OCI-LY7 (cell line): Measurements from ENCODE around the gene GPRASP3.

ENCODE experiments used
- CTCF ChIP-seq: fragments of 200-600 bp; sonication (generic); conservative IDR thresholded peaks from 2 replicates; pipeline ENCODE4 v1.5.1; 2014; ENCODE audit warnings: mild to moderate bottlenecking, antibody characterized with exemption, low read length, moderate library complexity, mixed read lengths
- EZH2phosphoT487 ChIP-seq: fragments of 200-600 bp; sonication (generic); IDR thresholded peaks from 2 replicates; pipeline ENCODE4 v1.6.1; 2018; ENCODE audit warnings: low read depth, borderline replicate concordance, mild to moderate bottlenecking, mixed run types, antibody characterized with exemption, low read length, moderate library complexity, mixed read lengths

DNA sequence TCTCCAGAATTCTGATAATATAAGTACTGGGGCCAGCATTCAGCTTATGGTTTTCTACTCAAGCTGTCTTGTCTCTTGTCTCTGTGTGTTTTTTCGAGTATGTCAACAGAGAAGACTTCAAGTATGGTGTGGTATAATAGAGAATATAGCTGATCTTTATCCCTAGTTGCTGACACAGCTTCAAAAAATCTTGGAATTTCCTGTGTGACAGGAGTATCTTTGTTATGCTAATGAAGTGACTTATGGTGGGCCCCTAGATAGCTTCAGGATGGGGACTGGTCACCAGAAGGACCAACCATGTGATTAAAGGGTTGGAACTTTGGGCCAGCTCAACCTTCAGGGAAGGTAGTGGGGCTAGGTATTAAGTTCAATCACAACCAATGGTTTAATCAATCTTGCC, 2.9 kb downstream of the GPRASP3 start:
- TF ChIP-seq CTCF (no peak), EZH2phosphoT487 (no peak)
